HCT116 (cell line): ENCODE measurements around the gene FEZF2. TPM values are rescaled to one million over a fixed set of nuclear protein-coding genes. Genes with fewer than 3 reads are reported as not detected.

ENCODE experiments used
- ATAC-seq: fragments of 200-7000 bp; cut with Tn5 transposase; 2 replicates; pipeline ENCODE4 v1.9.1; 2020; ENCODE audit warnings: mild to moderate bottlenecking, moderate library complexity
- BruUV-seq: library from RNA; stranded (reverse); fragments of 400-500 nt; replicated peaks from 2 replicates; lab custom pipeline; 2021; lab: Mats Ljungman, UMichigan
- CTCF ChIA-PET: fragments of 300-600 bp; sonication (Branson Sonifier 250); formaldehyde crosslinking; loops from one replicate; lab custom pipeline; 2021; ENCODE audit warnings: antibody characterized with exemption; lab: Charles Lee
- POLR2A ChIA-PET: fragments of 300-600, 350-600 bp; sonication (Branson Sonifier 250); formaldehyde crosslinking; loops from one replicate; lab custom pipeline; 2021; ENCODE audit warnings: antibody characterized with exemption; lab: Charles Lee
- RAD21 ChIA-PET, 2 experiments: fragments of 300-600 bp; sonication (Branson Sonifier 250); formaldehyde crosslinking; loops; one replicate each; lab custom pipeline; 2023; ENCODE audit warnings: low total read pairs in 2 of 2; ENCODE audit not compliant: uncharacterized antibody in 2 of 2, unreplicated experiment in 2 of 2, low non-redundant PET in 1 of 2; lab: Charles Lee
- DNase-seq: peaks from one replicate; pipeline ENCODE4 v3.0.0-alpha.2; 2010; ENCODE audit warnings: low read depth, low spot score
- H2AFZ ChIP-seq: fragments of 200-600 bp; shearing (Covaris generic), sonication (generic); 2 replicates; pipeline ENCODE4 v1.6.1; 2017; ENCODE audit warnings: low read depth, mixed run types, mixed read lengths, antibody characterized with exemption, low read length; ENCODE audit not compliant: poor library complexity, severe bottlenecking
- H3K27ac ChIP-seq: 2 replicates; pipeline ENCODE4 v1.5.1; 2012; ENCODE audit warnings: low read depth, low read length
- H3K27me3 ChIP-seq: fragments of 200-600 bp; sonication (generic); 2 replicates; pipeline ENCODE4 v1.6.1; 2016; ENCODE audit warnings: mixed run types, low read length, mixed read lengths; ENCODE audit not compliant: insufficient read depth
- H3K36me3 ChIP-seq, 2 experiments: fragments of 200-500 bp in 1 of 2; fragments of 200-600 bp in 1 of 2; sonication (Bioruptor generic) in 1 of 2; sonication (generic) in 1 of 2; 2 replicates each; pipeline versions ENCODE4 v1.5.1 to v1.6.1; 2014 to 2016; ENCODE audit warnings: low read length in 2 of 2, inconsistent platforms in 1 of 2, mixed read lengths in 1 of 2, mixed run types in 1 of 2; ENCODE audit not compliant: insufficient read depth in 2 of 2, control insufficient read depth in 1 of 2
- H3K4me1 ChIP-seq, 2 experiments: fragments of 200-600 bp in 1 of 2; sonication (generic) in 1 of 2; 2 replicates each; pipeline versions ENCODE4 v1.5.1 to v1.6.1; 2012 to 2017; ENCODE audit warnings: low read length in 2 of 2, inconsistent platforms in 1 of 2, mild to moderate bottlenecking in 1 of 2, mixed read lengths in 1 of 2, mixed run types in 1 of 2, moderate library complexity in 1 of 2; ENCODE audit not compliant: insufficient read depth in 2 of 2, control insufficient read depth in 1 of 2
- H3K4me2 ChIP-seq: fragments of 200-600 bp; sonication (generic); 2 replicates; pipeline ENCODE4 v1.6.1; 2017; ENCODE audit warnings: mixed run types, low read length, mixed read lengths
- H3K4me3 ChIP-seq, 2 experiments: fragments of 200-600 bp in 1 of 2; sonication (generic) in 1 of 2; replicated peaks in 1 of 2; 2 replicates each; pipeline ENCODE4 v1.5.1; 2011 to 2016; ENCODE audit warnings: low read length in 2 of 2, control low read depth in 1 of 2, low read depth in 1 of 2, mild to moderate bottlenecking in 1 of 2, mixed read lengths in 1 of 2, mixed run types in 1 of 2
- H3K79me2 ChIP-seq: fragments of 200-600 bp; sonication (generic); 2 replicates; pipeline ENCODE4 v1.6.1; 2017; ENCODE audit warnings: mild to moderate bottlenecking, mixed run types, low read length, moderate library complexity, mixed read lengths; ENCODE audit not compliant: insufficient read depth
- H3K9ac ChIP-seq: fragments of 200-600 bp; sonication (generic); 2 replicates; pipeline ENCODE4 v1.6.1; 2016; ENCODE audit warnings: low read length, mixed read lengths
- H3K9me2 ChIP-seq: fragments of 200-600 bp; sonication (generic), shearing (Covaris generic); 2 replicates; pipeline ENCODE4 v1.6.1; 2017; ENCODE audit warnings: mixed run types, mild to moderate bottlenecking, moderate library complexity; ENCODE audit not compliant: insufficient read depth
- H3K9me3 ChIP-seq, 2 experiments: fragments of 200-500 bp in 1 of 2; fragments of 200-600 bp in 1 of 2; sonication (Bioruptor generic) in 1 of 2; sonication (generic) in 1 of 2; 2 replicates each; pipeline ENCODE4 v1.6.1; 2014 to 2017; ENCODE audit warnings: low read length in 2 of 2, mixed read lengths in 2 of 2, inconsistent platforms in 1 of 2, low read depth in 1 of 2, mild to moderate bottlenecking in 1 of 2, mixed run types in 1 of 2, moderate library complexity in 1 of 2; ENCODE audit not compliant: control insufficient read depth in 1 of 2, insufficient read depth in 1 of 2
- H4K20me1 ChIP-seq: fragments of 200-600 bp; sonication (generic), shearing (Covaris generic); 2 replicates; pipeline ENCODE4 v1.6.1; 2017; ENCODE audit warnings: mixed run types, mild to moderate bottlenecking, moderate library complexity; ENCODE audit not compliant: insufficient read depth
- CBX3 ChIP-seq: IDR thresholded peaks from 2 replicates; pipeline ENCODE4 v1.6.1; 2012; ENCODE audit warnings: low read depth
- CEBPB ChIP-seq: IDR thresholded peaks from 2 replicates; pipeline ENCODE4 v1.6.1; 2012; ENCODE audit warnings: low read depth
- CTCF ChIP-seq, 3 experiments: fragments of 200-600 bp in 1 of 3; sonication (generic) in 1 of 3; IDR thresholded peaks in 2 of 3; conservative IDR thresholded peaks in 1 of 3; 2 replicates each; pipeline ENCODE4 v1.5.1; 2012 to 2017; ENCODE audit warnings: low read depth in 2 of 3, low read length in 2 of 3, antibody characterized with exemption in 1 of 3, borderline replicate concordance in 1 of 3, control low read depth in 1 of 3, mild to moderate bottlenecking in 1 of 3, mixed read lengths in 1 of 3, mixed run types in 1 of 3, moderate library complexity in 1 of 3; ENCODE audit not compliant: insufficient read depth in 1 of 3
- EGR1 ChIP-seq: IDR thresholded peaks from 2 replicates; pipeline ENCODE4 v1.6.1; 2012; ENCODE audit warnings: low read depth
- ELF1 ChIP-seq: IDR thresholded peaks from 2 replicates; pipeline ENCODE4 v1.6.1; 2012; ENCODE audit warnings: low read depth, borderline replicate concordance
- EZH2 ChIP-seq: fragments of 200-600 bp; sonication (generic); IDR thresholded peaks from 2 replicates; pipeline ENCODE4 v1.6.1; 2017; ENCODE audit warnings: antibody characterized with exemption, mixed run types
- EZH2phosphoT487 ChIP-seq: fragments of 200-600 bp; IDR thresholded peaks from 2 replicates; pipeline ENCODE4 v1.6.1; 2018; ENCODE audit warnings: antibody characterized with exemption, borderline replicate concordance
- FOSL1 ChIP-seq: IDR thresholded peaks from 2 replicates; pipeline ENCODE4 v1.6.1; 2012; ENCODE audit warnings: low read depth
- JUND ChIP-seq: IDR thresholded peaks from 2 replicates; pipeline ENCODE4 v1.6.1; 2012
- POLR2A ChIP-seq: IDR thresholded peaks from 2 replicates; pipeline ENCODE4 v1.7.0; 2011; ENCODE audit warnings: borderline replicate concordance; ENCODE audit not compliant: insufficient read depth, insufficient read length; ENCODE audit errors: extremely low read depth
- RAD21 ChIP-seq: IDR thresholded peaks from 2 replicates; pipeline ENCODE4 v1.6.1; 2012; ENCODE audit warnings: low read depth, mild to moderate bottlenecking
- REST ChIP-seq: IDR thresholded peaks from 2 replicates; pipeline ENCODE4 v1.6.1; 2012; ENCODE audit warnings: low read depth
- SIN3A ChIP-seq: IDR thresholded peaks from 2 replicates; pipeline ENCODE4 v1.6.1; 2012; ENCODE audit warnings: low read depth
- SP1 ChIP-seq: IDR thresholded peaks from 2 replicates; pipeline ENCODE4 v1.6.1; 2012; ENCODE audit warnings: low read depth
- SRF ChIP-seq: IDR thresholded peaks from 2 replicates; pipeline ENCODE4 v1.6.1; 2012; ENCODE audit warnings: low read depth
- TCF7L2 ChIP-seq: IDR thresholded peaks from 2 replicates; pipeline ENCODE4 v1.7.0; 2011; ENCODE audit warnings: borderline replicate concordance, inconsistent platforms; ENCODE audit not compliant: insufficient read depth, insufficient read length; ENCODE audit errors: extremely low read depth
- ZFX ChIP-seq: fragments of 450-650 bp; IDR thresholded peaks from 2 replicates; pipeline ENCODE4 v1.6.1; 2017
- ZNF274 ChIP-seq: fragments of 200-500 bp; sonication (Bioruptor generic); IDR thresholded peaks from 2 replicates; pipeline ENCODE4 v1.6.1; 2014; ENCODE audit warnings: mild to moderate bottlenecking, low read depth, low read length, inconsistent platforms
- intact Hi-C: fragments of 100-400 bp; cut with micrococcal nuclease; formaldehyde crosslinking; loops from 2 replicates; pipeline ENCODE4 v1.10.0; 2022
- total RNA-seq: library from RNA; stranded (reverse); gene quantifications from one replicate; pipeline ENCODE4 v1.2.1, GENCODE V29; 2021; ENCODE audit not compliant: unreplicated experiment
- TF ChIP-seq, protein P1 (sequence below): IDR thresholded peaks from 2 replicates; pipeline ENCODE4 v1.6.1; 2012
- TF ChIP-seq, protein P2 (sequence below): IDR thresholded peaks from 2 replicates; pipeline ENCODE4 v1.6.1; 2011; ENCODE audit warnings: mild to moderate bottlenecking, low read length, moderate library complexity; ENCODE audit not compliant: insufficient replicate concordance; ENCODE audit errors: extremely low read depth

The FEZF2 gene
- total RNA-seq, 1 experiment from 2014 or later = not detected

- H3K27me3 ChIP-seq = peaks cover 34% of the 10 kb centered on the region
- ChIA-PET POLR2A (no interaction called here), RAD21 (no interaction called here), CTCF (interaction anchor here (1.1 kb wide), 1 partner anchor 223 kb away, joined by 3 read pairs; no protein-coding TSS in a partner anchor)
- intact Hi-C loops = loop anchor here (1.0 kb wide), 1 partner anchor 228 kb away; no protein-coding TSS in a partner anchor
- DNase-seq (no peak), ATAC-seq (no peak)
- no peak overlapping the region for H2AFZ ChIP-seq
- H3K4me3 ChIP-seq = no peak overlapping the region
- no peak overlapping the region for H3K27ac ChIP-seq
- H3K9me3 ChIP-seq = no peaks in the 10 kb centered on the region
- no peak for TF ChIP-seq ZFX
- TF ChIP-seq TCF7L2 = no peak
- TF ChIP-seq SRF = no peak
- no peak for TF ChIP-seq SP1
- no peak for TF ChIP-seq POLR2A
- no peak for TF ChIP-seq EGR1
- no peak for TF ChIP-seq RAD21
- no peak for TF ChIP-seq ELF1
- no peak for TF ChIP-seq EZH2phosphoT487
- no peak for TF ChIP-seq REST
- no peak for TF ChIP-seq SIN3A
- TF ChIP-seq CEBPB = no peak
- no peak for TF ChIP-seq ZNF274
- no peak for TF ChIP-seq CTCF (IDR thresholded peaks at IDR 0.05 in 2 of 3, conservative IDR thresholded peaks at IDR 0.05 in 1 of 3; ENCODE audit: borderline replicate concordance in 1 of 3, insufficient read depth in 1 of 3, low read depth in 2 of 3, low read length in 2 of 3)
- TF ChIP-seq JUND = no peak
- TF ChIP-seq, protein P1, sequence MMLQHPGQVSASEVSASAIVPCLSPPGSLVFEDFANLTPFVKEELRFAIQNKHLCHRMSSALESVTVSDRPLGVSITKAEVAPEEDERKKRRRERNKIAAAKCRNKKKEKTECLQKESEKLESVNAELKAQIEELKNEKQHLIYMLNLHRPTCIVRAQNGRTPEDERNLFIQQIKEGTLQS = no peak
- TF ChIP-seq EZH2 = no peak
- no peak for TF ChIP-seq CBX3
- no peak for TF ChIP-seq FOSL1
- TF ChIP-seq, protein P2, sequence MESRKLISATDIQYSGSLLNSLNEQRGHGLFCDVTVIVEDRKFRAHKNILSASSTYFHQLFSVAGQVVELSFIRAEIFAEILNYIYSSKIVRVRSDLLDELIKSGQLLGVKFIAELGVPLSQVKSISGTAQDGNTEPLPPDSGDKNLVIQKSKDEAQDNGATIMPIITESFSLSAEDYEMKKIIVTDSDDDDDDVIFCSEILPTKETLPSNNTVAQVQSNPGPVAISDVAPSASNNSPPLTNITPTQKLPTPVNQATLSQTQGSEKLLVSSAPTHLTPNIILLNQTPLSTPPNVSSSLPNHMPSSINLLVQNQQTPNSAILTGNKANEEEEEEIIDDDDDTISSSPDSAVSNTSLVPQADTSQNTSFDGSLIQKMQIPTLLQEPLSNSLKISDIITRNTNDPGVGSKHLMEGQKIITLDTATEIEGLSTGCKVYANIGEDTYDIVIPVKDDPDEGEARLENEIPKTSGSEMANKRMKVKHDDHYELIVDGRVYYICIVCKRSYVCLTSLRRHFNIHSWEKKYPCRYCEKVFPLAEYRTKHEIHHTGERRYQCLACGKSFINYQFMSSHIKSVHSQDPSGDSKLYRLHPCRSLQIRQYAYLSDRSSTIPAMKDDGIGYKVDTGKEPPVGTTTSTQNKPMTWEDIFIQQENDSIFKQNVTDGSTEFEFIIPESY = no peak
- no peaks in the 10 kb centered on the region for H3K79me2 ChIP-seq
- H3K9me2 ChIP-seq = no peaks in the 10 kb centered on the region
- H3K4me2 ChIP-seq = no peak overlapping the region
- H3K36me3 ChIP-seq = no peaks in the 10 kb centered on the region
- BruUV-seq = no TSS peak
- no peak overlapping the region for H3K9ac ChIP-seq
- no peaks in the 10 kb centered on the region for H4K20me1 ChIP-seq
- H3K4me1 ChIP-seq = no peaks in the 10 kb centered on the region
Observed at GRCh38 chr3:62332017-62332416, 41.3 kb downstream of the FEZF2 start.
